Aorta (tissue), 5 donors: ENCODE results near the gene SPDYE18. TPM values are rescaled to one million over a fixed set of nuclear protein-coding genes. Genes with fewer than 3 reads are reported as not detected.
"Not testable (repeated sequence)": the region's sequence is repeated elsewhere in the genome, so short reads cannot be mapped to it uniquely, and the experiment has no call there.

Experiments
- ATAC-seq: fragments of 200-7000 bp; cut with Tn5 transposase; one replicate; pipeline ENCODE4 v1.9.1; 2022; ENCODE audit warnings: moderate library complexity; ENCODE audit not compliant: low FRiP score
- DNase-seq, 2 donors: peaks; one replicate each; pipeline ENCODE4 v3.0.0-alpha.2; 2020
- H3K27ac ChIP-seq, 2 donors: one replicate each; pipeline ENCODE4 v1.5.1; 2013; ENCODE audit warnings: low read length in 2 of 2, mild to moderate bottlenecking in 2 of 2, moderate library complexity in 2 of 2, control low read depth in 1 of 2, inconsistent platforms in 1 of 2, low read depth in 1 of 2
- H3K27me3 ChIP-seq, 2 donors: one replicate each; pipeline ENCODE4 v1.6.1; 2013; ENCODE audit warnings: control low read depth in 1 of 2, low read length in 1 of 2, mild to moderate bottlenecking in 1 of 2, moderate library complexity in 1 of 2; ENCODE audit not compliant: insufficient read depth in 2 of 2, control insufficient read depth in 1 of 2
- H3K36me3 ChIP-seq, 2 donors: one replicate each; pipeline ENCODE4 v1.6.1; 2013; ENCODE audit warnings: control low read depth in 1 of 2, low read length in 1 of 2, mild to moderate bottlenecking in 1 of 2; ENCODE audit not compliant: insufficient read depth in 2 of 2, control insufficient read depth in 1 of 2
- H3K4me1 ChIP-seq, 2 donors: one replicate each; pipeline ENCODE4 v1.6.1; 2013; ENCODE audit warnings: low read length in 2 of 2, control low read depth in 1 of 2, mild to moderate bottlenecking in 1 of 2, moderate library complexity in 1 of 2; ENCODE audit not compliant: insufficient read depth in 2 of 2, control insufficient read depth in 1 of 2
- H3K4me3 ChIP-seq, 2 donors: one replicate each; pipeline ENCODE4 v1.5.1; 2013; ENCODE audit warnings: low read length in 2 of 2, control low read depth in 1 of 2, mild to moderate bottlenecking in 1 of 2
- H3K9me3 ChIP-seq: one replicate; pipeline ENCODE4 v1.6.1; 2013; ENCODE audit warnings: mild to moderate bottlenecking, low read length; ENCODE audit not compliant: control insufficient read depth
- WGBS, 2 donors: extraction: QIAGEN DNeasy Blood & Tissue Kit; methylation state at CpG; one replicate each; pipeline ENCODE4 v1.1.7; 2013; 5-methylcytosine and 5-hydroxymethylcytosine counted together
- intact Hi-C, 2 donors: fragments of 100-400 bp; cut with DNase I; formaldehyde crosslinking; loops; one replicate each; pipeline versions ENCODE4 v1.14.2 to v1.15.0; 2022
- polyA plus RNA-seq, 2 donors: library from polyadenylated mRNA; stranded (reverse); fragments of 200-250 nt; gene quantifications; one replicate each; pipeline ENCODE4 v1.2.3, GENCODE V29; 2013
- total RNA-seq, 2 donors: library from RNA; stranded (reverse); fragmentation: NEBNext Ultra II Directional; extraction: Animal tissue kit (Norgen Biotek cat#: 25700); gene quantifications; one replicate each; pipeline ENCODE4 v1.2.1, GENCODE V29; 2021
- donor health status: healthy with polysubstance abuse.
- donor health status: Bipolar disorder and iron deficiency.
- donor health status: DM: no; HTN: no; CAD: no.
- donor health status: DM: no; HTN: no; CAD: no.
- donor health status: DM: yes; HTN: yes; CAD: no.

Gene SPDYE18
- total and polyA plus RNA-seq, 4 donors = 0.23 to 1.3 (median 1.2) TPM; not detected in 1

DNA sequence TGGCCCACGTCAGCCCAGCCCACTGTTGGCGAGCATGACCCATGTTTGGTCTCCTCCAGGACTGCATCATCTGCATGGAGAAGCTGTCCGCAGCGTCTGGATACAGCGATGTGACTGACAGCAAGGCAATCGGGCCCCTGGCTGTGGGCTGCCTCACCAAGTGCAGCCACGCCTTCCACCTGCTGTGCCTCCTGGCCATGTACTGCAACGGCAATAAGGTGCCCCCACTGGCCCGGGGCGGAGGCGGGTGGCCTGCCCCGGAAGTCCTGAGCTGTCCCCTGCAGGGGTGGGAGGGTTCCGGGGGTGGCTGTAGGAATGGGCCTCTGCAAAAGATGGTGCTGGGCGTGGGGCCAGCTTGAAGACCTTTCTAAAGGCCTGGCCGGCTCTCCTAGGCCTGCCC is 60.3 kb downstream of the SPDYE18 start:
- ATAC-seq, H3K27ac ChIP-seq, H3K4me1 ChIP-seq, H3K27me3 ChIP-seq, H3K36me3 ChIP-seq, intact Hi-C loops, H3K4me3 ChIP-seq, H3K9me3 ChIP-seq: not testable (repeated sequence)
- DNase-seq = peak in 1 of 2 donors; percentile 62
- WGBS, 2 donors = 85 to 86% methylated on average over 15 of the region's 15 CpGs

Other genes with a start within 250 kb of the SPDYE18 start
- not detected for gene SPDYE17, start 30.2 kb downstream of the SPDYE18 start, total RNA-seq
- not detected for gene SPDYE17, start 30.2 kb downstream of the SPDYE18 start, polyA plus RNA-seq
- gene CCDC146, start 60.1 kb upstream of the SPDYE18 start, total RNA-seq = 10 to 100 TPM in 1 of 2 donors, 1 to 10 TPM in 1; 8.9 to 25.1 TPM
- gene CCDC146, start 60.1 kb upstream of the SPDYE18 start, polyA plus RNA-seq = 10 to 100 TPM; 10.5 to 28.3 TPM
- gene FGL2, start 137.3 kb upstream of the SPDYE18 start, total RNA-seq = 100 to 1,000 TPM; 208 to 246 TPM
- 100 to 1,000 TPM; 104 to 117 TPM for gene FGL2, start 137.3 kb upstream of the SPDYE18 start, polyA plus RNA-seq